LNCAP (cell line): Measurements from ENCODE around the gene RFX7.

ENCODE experiments used
- TF ChIP-seq, protein P1 (sequence below): fragments of 450-650 bp; IDR thresholded peaks from 2 replicates; pipeline ENCODE4 v1.5.1; 2017; ENCODE audit warnings: mild to moderate bottlenecking

The RFX7 gene

DNA sequence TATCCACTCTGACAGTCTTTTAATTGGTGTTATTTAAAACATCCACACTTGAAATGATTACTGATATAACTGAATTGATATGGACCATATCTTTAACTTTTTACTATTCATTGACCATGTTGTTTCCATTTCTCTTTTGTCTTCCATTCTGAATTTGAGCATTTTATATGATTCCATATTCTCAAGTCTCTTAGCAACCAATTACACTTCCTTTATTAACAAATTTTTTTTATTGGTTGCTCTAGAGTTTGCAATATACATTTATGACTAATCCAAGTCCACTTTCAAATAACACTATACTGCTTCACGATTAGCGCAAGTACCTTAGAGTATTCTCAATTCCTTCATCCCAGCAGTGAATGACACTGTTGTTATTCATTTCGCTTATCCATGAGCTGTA, 16.4 kb downstream of the RFX7 start:
- TF ChIP-seq, protein P1, sequence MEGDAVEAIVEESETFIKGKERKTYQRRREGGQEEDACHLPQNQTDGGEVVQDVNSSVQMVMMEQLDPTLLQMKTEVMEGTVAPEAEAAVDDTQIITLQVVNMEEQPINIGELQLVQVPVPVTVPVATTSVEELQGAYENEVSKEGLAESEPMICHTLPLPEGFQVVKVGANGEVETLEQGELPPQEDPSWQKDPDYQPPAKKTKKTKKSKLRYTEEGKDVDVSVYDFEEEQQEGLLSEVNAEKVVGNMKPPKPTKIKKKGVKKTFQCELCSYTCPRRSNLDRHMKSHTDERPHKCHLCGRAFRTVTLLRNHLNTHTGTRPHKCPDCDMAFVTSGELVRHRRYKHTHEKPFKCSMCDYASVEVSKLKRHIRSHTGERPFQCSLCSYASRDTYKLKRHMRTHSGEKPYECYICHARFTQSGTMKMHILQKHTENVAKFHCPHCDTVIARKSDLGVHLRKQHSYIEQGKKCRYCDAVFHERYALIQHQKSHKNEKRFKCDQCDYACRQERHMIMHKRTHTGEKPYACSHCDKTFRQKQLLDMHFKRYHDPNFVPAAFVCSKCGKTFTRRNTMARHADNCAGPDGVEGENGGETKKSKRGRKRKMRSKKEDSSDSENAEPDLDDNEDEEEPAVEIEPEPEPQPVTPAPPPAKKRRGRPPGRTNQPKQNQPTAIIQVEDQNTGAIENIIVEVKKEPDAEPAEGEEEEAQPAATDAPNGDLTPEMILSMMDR: no peak

DNA sequence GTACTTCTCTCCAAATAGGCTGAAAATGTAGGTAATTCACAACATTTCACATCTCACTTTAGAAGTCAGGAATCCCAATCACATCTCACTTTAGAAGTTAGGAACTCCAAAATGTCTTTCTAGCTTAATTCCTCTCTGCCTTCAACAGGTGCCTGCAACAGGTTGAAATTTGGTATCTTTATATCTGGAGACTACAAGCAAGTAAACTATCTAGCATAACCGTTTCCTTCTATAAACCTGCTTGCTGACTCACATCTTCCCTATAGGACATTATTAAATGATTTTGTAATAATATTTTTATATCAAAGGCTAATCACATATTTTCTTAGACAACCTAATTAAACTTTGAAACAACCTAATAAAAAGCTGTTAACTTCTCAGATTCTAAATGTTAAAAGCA, 18.2 kb downstream of the RFX7 start:
- TF ChIP-seq, protein P1: no peak

GRCh38 chr15:56222302-56222701, 21.4 kb downstream of the RFX7 start:
- TF ChIP-seq, protein P1: no peak

- TF ChIP-seq, protein P1: no peak
Measured at GRCh38 chr15:56217341-56217740, 26.3 kb downstream of the RFX7 start.

DNA sequence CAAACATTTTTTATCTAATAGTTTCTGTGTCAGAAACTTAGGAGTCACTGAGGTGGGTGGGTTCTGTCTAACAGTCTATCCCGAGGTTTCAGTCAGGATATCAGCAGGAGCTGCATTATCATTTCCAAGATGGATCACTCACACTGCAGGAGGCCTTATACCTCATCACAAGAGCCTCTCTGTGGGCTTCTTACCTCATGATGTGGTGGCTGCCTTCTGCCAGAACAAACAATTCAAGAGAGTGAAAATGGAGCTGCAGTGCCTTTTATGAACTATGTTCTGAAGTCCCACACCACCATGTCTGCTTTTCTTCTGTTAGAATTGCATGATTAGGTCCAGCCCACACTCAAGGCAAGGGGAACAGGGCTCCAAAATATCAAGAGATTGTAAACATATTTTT, 27.9 kb downstream of the RFX7 start:
- TF ChIP-seq, protein P1: no peak

DNA sequence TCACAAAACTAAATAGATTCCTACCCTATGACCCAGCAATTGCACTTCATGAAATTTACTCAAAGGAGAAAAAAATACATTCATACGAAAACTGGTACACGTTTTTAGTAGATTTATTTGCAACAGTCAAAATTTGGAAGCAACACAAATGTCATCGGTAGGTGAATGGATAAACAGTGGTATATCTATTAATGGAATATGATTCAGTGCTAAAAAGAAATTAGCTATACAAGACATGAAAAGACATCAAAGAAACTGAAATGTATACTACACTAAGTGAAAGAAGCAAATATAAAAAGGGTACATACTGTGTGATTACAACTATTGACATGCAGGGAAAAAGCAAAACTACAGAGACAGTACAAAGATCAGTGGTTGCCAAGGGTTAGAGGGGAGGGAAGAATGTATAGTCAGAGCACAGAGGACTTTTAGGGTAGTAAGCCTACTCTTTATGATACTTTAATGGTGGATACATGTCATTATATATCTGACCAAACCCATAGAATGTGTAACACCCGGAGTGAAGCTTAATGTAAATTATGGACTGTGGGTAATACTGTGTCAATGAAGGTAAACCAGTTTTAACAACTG, 31.6 kb downstream of the RFX7 start:
- TF ChIP-seq, protein P1: no peak

- TF ChIP-seq, protein P1: no peak
Measured at GRCh38 chr15:56211064-56211463, 32.6 kb downstream of the RFX7 start.

GRCh38 chr15:56208641-56209155, 35.0 kb downstream of the RFX7 start:
- TF ChIP-seq, protein P1: no peak
